GM21526 (cell line): ENCODE measurements around the gene ACKR1.

ENCODE experiments used
- ATAC-seq: cut with Tn5 transposase; IDR thresholded peaks from one replicate; pipeline ENCODE4 v1.9.1; 2021; ENCODE audit warnings: moderate library complexity; ENCODE audit not compliant: unreplicated experiment, low FRiP score

Gene ACKR1

DNA sequence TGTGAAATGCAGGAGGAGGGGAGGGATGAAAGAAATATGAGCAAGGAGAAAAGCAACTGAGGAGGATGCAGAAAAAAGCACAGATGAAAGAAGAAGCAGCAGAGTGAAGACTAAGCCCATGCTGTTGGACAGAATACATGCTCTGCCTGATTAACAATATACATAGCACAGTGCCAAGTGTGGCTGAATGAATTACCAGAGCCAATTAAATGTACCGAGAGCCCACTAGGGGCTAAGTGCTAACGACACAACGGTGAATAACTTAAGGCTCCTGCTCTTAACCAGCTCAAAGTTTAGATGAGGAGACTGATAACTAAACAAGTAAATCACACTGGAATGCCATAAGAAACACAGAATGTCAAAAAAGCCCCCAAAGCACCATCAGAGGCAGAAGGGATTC, 17.6 kb upstream of the ACKR1 start:
- no peak for ATAC-seq

DNA sequence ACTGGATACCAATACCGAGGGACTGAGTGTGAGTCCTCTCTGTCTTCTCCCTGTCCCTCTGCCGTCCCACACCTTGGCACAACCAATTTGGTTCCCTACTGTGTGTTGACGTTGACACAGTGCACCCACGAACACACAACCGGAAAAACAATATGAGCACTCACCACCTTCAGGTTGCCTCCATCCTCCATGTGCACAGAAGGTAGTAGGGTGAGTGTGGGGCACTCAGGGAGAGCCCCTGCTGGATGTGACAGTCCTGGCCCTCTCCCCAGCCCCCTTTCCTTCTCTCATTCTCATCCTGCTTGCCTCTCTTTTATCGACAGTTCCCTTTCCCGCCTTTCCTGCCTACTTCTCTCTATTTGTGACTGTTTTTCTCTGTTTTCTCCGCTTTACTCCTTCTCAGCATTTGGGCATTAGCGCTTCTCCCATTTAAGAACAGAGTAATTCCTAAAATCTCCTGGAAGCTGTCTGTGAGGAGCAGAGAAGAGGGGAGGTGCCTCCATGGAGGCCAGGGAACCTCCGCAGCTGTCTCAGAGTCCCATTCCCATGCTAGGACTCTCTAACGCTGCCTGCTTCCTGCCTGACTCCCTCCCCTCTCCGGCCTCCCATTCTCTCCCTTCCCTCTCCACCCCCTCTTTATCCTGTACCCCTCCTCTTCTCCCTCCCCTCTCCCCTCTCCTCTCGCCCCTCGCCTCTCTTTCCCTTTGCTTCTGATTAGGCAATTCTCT, 16.9 kb upstream of the ACKR1 start:
- no peak for ATAC-seq

DNA sequence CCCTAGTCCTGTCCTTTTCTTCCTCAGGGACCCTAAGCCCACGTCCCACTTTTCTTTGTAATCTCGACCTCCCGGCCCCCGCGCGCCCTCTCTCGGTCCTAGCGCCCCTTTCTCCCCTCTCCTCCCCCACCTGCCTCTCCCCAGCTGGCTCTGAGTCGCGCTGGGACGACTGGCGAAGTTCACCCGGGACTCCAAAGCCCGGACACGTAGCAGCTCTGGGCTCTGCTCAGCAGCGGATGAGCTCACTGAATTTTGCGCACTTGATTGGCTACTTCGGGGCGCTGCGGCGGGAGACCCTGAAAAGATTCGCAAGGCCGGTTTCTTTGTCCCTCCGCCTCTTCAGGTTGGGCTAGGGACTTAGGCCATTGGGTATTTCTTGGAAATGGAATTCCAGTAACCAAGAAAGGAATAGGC, 16.3 kb upstream of the ACKR1 start:
- peak; percentile 70 for ATAC-seq

DNA sequence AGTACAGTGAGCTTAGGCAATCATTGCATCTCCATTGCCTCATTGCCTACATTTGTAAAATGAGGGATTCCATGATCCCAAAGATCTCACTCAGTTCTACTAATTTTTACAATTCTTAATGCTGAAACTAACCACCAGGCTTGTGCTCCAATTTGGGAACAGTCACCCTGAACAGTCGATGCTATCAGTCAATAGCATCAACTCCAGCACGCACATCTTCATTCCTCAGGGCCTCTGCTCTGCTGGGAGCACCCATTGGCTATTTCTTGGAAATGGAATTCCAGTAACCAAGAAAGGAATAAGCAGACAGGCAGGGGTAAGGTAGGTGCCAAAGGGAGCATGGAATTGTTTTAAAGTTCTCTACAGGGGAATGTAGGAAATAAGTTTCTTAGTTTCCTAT, 14.2 kb upstream of the ACKR1 start:
- no peak for ATAC-seq

DNA sequence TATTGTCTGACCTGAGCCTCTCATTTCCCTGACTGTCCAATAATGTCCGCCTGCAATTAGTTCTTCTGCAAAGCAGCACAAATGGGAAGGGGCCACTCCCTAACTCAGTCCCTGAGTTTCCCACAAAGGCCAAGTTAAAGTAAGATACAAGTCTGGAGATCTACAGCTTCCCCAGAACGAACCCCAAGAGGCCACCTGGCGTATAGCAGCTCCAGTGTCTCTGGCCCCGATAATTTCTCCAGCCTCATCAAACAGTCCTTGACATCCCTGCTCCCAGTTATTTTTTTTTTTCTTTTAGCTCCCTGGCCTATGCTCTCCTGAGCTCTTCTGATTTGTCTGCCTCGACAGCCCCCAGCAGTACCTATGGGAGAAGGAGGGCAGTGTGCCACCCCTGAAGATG, 8.1 kb upstream of the ACKR1 start:
- no peak for ATAC-seq

DNA sequence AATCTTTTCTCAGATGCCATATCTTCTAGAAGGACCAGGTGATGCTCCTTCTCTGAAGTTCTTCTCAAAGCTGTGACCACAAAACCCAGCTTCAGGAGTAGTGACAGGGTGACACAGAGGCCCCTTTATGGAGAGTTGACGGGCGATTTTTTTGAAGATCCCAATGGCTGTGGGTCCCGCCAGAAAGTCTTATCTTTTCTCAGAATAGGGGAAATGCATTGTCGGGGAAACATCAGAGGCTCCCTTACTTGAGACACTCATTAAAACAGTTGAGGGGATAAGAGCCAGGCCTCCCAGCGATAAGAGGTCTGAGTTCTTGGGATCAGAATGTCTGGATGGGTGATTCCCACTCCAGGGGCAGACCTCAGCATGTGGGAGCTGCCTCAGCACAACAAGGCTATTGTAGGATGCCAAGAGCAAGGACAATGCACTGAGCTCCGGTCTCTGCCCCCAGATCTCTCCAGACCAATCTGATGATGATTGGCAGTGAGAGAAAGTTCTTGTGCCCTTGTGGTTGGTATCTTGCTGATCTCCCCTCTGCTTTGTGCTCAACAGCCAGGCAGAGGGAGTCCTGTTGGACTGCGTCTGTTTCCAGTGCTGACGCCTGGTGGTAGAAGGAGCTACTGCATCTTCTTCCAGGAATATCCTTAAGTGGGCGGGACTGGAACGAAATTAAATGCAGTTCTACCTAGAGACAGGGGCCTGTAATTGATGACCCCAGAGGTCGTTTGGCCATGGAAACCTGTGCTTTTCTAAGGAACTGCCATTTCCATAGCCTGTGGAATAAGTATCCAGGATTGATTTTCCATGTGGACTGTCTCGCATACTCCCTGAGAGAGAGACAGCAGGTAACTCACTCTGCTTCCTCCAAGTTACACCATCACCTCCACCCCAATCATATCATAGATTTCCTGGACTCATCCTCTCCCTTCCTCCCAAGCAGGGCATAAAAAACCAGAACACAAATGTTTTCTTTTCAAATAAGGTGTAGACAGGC, 6.8 kb upstream of the ACKR1 start:
- ATAC-seq: peak; percentile 83

DNA sequence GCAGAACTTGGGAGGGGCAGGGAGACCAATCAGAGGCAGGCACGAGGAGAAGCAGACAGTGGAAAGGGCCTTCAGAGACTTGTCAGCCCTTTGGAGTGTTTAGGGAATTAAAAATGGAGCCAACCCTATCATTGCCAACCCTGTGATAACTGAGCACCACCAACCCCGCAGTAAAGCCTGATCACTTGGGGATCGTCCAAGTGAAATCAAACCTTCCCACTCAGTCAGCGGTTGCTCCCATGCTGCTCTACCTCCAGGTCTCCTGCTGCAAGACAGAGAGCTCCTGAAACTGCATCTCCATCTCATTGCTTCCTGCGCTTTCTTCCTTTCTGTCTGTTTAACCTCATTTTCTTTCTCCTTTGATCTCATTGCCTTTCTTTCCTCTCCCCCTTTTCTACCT, 4.8 kb upstream of the ACKR1 start:
- ATAC-seq: no peak

DNA sequence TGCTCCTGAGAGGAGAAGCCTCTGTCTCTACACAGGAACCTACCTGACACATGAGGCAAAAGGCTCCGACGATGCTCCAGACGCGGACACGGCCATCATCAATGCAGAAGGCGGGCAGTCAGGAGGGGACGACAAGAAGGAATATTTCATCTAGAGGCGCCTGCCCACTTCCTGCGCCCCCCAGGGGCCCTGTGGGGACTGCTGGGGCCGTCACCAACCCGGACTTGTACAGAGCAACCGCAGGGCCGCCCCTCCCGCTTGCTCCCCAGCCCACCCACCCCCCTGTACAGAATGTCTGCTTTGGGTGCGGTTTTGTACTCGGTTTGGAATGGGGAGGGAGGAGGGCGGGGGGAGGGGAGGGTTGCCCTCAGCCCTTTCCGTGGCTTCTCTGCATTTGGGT, 3.9 kb upstream of the ACKR1 start:
- no peak for ATAC-seq

DNA sequence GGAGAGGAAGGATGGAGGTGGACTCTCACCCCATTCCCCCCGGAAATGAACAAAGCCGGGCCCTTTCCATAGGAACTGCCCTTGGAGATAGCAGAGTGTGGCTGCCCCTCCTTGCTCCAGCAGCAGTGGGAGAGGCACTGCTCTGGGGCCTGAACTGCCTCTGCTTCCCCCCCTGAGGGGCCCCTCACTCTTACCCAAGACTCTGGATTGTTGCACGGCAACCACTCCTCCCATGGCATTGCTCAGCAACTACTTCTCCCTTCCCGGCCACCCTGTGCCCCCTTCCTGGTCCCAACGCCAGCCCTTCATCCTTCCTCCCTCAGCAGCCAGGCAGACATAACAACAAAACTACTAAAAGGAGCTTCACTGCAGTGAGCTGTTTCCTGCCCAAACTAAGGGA, 3.0 kb upstream of the ACKR1 start:
- ATAC-seq: no peak

DNA sequence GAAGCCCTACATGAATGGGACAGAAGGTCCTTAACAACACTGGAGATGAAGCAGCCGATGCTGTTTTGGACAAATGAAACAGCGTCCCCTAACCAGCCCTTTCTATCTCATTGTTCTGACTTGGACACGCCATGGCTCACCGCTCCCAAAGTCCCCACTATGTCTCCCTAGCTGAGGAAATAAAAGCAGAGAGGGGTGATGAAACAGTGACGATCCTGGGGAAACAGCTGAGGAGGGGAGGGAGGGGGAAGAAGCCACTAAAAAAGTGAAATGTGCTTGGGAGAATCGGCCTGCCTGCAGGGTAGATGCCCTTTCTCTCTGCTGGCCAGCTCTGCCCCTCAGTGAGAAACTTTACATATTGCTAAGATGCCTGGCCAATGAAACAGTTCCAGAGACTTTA, 1.1 kb upstream of the ACKR1 start:
- ATAC-seq: no peak

DNA sequence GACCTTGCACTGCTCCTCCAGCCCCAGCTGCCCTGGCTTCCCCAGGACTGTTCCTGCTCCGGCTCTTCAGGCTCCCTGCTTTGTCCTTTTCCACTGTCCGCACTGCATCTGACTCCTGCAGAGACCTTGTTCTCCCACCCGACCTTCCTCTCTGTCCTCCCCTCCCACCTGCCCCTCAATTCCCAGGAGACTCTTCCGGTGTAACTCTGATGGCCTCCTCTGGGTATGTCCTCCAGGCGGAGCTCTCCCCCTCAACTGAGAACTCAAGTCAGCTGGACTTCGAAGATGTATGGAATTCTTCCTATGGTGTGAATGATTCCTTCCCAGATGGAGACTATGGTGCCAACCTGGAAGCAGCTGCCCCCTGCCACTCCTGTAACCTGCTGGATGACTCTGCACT, 550 bp downstream of the ACKR1 start:
- ATAC-seq: no peak

DNA sequence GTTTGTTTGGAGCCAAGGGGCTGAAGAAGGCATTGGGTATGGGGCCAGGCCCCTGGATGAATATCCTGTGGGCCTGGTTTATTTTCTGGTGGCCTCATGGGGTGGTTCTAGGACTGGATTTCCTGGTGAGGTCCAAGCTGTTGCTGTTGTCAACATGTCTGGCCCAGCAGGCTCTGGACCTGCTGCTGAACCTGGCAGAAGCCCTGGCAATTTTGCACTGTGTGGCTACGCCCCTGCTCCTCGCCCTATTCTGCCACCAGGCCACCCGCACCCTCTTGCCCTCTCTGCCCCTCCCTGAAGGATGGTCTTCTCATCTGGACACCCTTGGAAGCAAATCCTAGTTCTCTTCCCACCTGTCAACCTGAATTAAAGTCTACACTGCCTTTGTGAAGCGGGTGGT, 1.4 kb downstream of the ACKR1 start:
- no peak for ATAC-seq

DNA sequence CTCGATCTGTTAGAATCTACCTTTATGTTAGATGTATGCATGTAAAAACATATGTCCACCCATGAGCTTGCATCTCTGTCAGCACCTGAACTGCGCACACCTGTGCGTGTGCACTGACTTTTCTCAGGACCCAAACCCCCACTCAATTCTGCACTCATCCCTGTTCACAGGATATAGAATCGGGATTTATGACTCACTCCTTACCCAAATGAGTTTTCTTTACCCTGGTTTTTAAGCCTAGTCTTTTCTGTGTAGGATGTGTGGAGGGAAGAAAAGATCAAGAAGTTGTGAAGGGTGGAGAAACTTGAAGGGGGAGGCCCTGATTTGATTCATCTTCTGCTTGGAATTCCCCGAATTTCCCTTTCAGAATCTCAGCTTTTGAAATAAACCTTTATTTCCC, 2.4 kb downstream of the ACKR1 start:
- ATAC-seq: no peak

DNA sequence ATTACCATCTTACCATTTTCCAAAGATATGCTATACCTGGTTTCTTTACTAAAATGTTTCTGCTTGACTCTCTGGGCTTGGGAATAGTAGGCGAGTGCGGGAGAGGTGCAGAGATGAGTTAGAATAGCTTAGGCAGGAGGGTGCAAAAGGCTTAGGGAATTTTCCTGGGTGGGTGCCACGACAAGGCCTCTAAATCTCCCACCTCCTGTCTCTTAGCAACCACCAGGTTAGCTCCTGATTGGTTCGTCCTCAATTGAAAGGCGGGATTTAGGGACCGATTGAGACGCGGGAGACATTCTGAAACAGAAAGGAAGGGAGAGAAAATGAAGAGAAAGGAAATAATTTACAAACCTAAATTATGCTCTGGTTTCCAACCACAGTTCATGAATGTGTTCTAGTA, 3.1 kb downstream of the ACKR1 start:
- no peak for ATAC-seq

DNA sequence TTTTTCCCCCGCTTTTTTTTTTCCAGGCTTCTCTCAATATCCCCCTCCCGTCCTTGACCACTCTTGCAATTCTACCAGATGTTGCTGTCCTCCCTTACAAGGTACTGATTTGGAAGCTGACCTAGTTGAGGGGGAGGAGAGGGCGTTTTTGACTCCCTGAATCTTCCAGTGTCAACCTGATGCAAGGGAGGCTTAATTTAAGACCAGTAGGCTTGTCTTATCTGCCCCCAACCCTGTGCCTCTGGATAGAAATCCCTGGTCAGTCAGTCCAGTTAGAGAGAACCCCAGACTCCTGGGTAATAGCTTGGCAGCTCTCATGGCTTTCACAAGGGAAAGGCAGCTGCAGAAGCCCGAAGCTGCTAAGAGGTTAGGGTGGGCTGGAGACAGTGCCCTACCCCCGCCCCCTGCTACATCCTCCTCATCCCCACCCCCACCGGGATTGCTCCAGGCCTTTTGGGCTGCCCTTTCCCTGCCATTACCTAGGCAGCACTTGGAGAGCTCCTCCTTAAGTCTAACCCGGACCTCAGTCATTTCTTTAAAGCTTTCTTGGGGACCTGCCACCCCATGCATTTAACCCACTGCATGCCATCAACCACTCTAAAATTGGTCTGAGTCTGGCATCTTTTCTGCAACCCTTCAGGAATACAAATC, 3.6 kb downstream of the ACKR1 start:
- ATAC-seq: no peak

DNA sequence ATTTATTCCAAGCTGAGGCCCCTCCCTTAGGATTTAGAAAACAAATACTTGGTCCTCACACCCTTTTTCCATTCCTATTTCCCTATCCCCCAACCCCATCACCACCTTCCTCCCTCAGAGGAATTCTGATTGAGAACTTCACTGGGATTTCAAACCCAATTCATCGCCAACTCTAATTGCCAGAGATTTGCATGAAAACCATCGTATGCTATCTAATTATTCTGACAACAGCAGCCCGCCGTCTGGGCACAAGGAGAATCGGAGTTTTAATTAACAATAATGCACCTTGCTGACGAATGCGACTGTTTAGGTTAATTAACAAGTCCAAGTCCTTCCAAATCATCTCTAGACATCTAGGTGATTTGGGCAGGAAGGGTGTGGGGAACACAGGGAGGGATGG, 4.4 kb downstream of the ACKR1 start:
- no peak for ATAC-seq

DNA sequence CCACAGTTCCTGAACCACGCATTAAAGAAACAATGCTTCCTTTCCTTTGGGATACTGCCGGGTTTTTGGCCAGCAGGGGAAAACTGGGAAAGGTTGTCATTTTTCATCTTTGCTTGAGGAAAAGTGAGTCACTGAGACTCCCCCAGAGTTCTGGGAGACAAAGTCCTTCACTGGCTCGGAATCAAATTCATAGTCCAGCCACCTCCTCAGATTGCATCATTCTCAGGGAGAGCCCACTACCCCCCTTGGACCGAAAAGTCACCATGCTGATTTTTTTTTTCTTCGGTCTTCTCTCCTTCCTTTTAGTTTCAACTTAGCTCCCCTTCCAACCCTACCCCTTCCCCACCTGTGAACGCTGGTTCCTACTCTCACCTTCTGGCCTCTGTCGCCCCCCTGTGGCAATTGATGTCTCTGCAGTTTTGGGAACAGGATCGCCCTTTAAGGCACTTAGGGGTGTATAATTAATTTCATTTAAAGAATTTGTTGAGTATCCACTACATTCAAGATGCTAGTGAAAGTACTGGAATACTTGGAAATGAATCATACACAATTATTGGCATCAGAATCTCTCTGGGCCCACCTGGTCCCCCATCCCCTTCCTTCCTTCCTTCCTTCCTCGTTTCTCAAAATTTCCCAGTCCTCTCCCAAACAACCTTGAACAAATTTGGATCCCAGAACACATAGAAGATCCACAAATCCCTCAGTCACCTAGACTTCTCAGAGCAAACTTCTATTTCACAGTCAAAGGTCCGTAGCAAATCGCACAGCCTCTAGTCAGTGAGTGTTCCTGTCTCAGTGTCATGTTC, 6.9 kb downstream of the ACKR1 start:
- no peak for ATAC-seq

DNA sequence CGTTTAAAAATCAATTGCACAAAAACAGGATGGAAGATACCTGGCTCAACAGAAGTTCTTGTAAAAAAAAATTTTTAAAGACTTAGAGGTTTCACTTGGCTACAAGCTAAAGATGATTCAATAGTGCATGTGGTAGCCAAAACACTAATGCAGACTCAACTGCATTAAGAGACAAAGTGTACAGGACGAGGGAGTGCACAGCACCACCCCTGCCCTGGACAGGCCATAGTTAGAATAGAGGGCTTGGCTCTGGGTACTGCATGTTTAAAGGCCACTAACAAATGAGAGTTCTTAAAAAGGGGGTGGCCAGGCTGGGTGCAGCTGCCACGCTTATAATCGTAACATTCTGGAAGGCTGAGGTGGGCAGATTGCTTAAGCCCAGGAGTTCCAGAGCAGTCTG, 7.9 kb downstream of the ACKR1 start:
- ATAC-seq: no peak

DNA sequence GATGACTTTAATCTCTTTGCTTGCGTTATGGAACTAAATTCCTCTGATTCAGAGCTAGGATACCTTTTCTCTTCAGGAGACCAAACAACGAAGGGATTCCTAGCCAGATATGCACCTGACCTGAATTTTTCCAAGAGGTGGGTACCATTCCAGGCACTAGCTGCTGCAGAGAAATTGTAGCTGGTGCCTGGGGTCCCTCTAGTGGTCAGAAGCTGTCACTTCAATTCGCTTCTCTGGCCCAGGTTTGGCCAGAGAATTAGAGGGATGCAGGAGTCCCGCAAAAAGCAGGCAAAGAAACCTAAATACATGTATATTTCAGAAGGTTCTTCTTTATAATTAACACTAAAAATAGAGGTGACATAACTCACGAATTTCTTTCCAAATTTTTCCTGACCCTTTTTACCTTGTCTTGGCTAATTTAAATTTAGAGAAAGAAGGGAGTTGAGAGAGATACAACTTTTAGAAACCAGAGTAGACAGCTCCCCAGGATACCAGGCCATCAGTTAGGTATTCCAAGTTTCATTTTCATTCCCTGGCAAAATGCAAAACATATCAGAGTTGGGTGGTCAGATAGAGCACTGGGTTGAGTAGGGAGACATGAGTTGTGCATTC, 9.6 kb downstream of the ACKR1 start:
- ATAC-seq: peak; percentile 59
